ENCODE measurements around the gene EPC2.

GRCh38 chr2:148680462-148680861 lies 35.9 kb downstream of the EPC2 start:
- no peak for TF ChIP-seq CTCF (IDR thresholded peaks at IDR 0.05; ENCODE audit: insufficient read depth, low read length)
- TF ChIP-seq POLR2AphosphoS5 (IDR thresholded peaks at IDR 0.05; ENCODE audit: low read depth) = no peak

All from HL-60 (cell line).